ENCODE data around the gene NEDD4L.
"Not testable (repeated sequence)": the region's sequence is repeated elsewhere in the genome, so short reads cannot be mapped to it uniquely, and the experiment has no call there.

Gene NEDD4L

DNA sequence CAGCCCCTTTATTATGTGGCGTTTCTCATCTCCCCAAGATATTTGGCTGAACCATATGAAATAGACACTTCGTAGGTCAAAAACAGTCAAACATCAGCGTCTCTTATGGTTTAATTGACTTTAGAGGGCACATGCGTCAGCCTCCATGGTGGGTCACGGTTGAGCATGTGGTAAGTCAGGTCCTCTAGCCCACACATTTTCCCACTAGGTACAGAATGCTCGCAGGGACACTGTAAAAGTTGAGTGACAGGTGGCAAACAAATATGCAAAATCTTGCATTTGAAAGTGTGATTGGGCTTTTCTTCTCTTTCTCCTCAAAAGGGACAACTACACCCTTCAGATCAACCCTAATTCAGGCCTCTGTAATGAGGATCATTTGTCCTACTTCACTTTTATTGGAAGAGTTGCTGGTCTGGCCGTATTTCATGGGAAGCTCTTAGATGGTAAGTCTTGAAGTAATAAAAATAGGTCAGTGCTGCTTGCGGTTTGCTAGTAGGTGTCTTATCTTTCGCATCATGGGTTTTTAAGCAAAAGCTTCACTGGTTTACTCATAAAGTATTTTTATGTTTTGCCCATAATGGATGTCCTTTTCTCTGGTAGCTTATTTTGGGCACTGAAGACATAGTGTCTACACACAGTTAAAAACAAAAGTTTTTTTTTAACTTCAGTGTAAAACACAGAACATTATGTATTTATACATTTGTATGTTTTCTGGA lies 323.6 kb downstream of the NEDD4L start:
- no peak for DNase-seq (ENCODE audit: low read depth, low spot score)

DNA sequence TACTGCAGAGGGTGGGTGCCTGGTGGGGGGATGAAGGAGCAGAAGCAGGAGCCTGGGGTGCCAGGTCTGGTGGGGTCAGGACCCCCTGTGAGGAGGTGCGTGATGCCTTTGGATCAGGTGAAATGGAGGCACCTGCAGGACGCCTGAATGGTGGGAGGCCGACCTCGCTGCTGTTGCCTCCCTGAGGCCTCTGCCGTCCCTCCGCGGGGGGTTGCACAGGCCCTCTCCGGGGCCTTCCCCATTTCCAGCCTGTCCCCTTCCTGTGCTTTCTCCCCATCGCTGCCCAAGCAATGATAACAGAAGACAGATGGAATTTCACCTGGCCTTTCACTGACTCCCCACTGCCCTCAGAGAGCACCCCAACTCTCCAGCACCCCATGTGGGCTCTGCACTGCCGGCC lies 325.6 kb downstream of the NEDD4L start:
- DNase-seq (ENCODE audit: low read depth, low spot score), result no peak

DNA sequence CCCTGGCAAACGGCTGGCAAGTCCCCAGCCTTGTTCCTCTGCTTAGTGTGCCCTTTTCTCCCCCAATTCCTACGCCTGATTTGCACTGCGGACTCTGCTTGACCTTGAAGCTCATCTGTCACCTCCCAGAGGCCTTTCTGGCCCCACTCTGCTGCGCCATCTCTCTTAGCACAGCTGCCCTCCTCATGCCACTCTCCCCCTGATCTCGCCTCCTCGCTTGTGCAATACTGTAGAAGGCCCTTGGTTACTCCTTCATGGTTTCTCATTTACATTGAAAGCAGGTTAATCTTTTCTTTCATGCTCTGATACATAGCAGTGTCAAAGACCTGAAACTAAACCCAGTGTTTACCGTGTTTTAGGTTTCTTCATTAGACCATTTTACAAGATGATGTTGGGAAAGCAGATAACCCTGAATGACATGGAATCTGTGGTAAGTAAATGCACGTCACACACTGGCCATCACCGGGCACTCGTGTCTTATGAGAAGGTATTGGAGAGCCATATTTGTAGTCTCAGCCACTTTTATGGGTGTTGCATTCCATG lies 326.1 kb downstream of the NEDD4L start:
- no peak for DNase-seq (ENCODE audit: low read depth, low spot score)

DNA sequence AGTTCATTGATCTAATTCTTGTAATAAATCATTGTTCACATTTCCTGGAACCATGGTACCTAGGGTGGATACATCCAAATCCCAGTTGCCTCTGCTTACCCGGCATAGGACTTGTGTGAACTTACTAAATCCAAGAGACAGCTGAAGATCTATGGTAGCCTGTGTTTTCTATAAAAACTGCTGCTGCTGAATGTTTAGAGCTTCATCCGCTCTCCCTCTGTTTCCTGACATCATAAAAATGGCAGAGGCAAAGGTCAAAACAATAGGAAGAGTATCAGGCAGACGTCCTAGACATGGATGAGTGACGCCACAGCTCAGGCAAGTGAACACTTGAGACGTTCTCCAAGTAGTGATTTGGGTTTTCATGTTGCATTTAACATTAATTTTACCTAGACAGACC lies 326.6 kb downstream of the NEDD4L start:
- DNase-seq (ENCODE audit: low read depth, low spot score), result no peak

DNA sequence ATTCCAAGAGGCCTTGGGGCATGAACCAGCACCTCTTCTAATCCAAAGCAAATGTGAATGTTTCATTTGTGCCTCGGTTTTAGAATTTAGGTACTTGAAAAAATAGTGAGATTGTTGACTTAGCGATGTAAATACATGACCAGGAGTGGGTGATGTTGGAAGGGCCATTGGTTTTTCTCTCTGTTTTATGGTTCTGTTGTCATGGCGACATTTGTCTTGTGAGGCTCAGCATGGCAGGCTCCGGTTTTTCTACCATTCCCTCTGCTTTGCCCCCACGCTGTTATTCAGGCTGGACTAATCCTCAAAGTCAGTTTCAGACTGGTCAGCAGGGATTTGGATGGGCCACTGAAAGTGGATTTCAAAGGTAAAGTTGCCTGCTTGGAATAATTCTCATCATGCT lies 329.5 kb downstream of the NEDD4L start:
- DNase-seq (ENCODE audit: low read depth, low spot score), result no peak

DNA sequence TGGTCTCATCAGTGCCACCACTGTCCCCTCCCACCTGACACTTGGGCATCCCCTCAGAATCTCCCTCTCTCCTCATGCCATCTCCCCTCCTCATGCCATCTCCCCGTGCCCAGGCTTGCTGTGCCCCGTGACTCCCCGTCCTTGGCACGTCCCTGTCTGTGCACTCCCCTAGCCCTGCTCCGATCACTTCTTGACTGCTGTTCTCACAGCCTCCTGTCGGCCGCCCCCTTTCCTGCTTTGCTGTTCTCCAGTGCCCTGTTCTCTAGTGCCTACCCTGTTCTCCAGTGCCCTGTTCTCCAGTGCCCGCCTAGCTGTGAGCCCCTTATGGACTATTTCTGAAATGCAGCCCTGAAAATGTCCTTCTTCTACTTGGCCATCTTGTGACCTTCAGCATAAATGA lies 331.0 kb downstream of the NEDD4L start:
- DNase-seq (ENCODE audit: low read depth, low spot score), result no peak

DNA sequence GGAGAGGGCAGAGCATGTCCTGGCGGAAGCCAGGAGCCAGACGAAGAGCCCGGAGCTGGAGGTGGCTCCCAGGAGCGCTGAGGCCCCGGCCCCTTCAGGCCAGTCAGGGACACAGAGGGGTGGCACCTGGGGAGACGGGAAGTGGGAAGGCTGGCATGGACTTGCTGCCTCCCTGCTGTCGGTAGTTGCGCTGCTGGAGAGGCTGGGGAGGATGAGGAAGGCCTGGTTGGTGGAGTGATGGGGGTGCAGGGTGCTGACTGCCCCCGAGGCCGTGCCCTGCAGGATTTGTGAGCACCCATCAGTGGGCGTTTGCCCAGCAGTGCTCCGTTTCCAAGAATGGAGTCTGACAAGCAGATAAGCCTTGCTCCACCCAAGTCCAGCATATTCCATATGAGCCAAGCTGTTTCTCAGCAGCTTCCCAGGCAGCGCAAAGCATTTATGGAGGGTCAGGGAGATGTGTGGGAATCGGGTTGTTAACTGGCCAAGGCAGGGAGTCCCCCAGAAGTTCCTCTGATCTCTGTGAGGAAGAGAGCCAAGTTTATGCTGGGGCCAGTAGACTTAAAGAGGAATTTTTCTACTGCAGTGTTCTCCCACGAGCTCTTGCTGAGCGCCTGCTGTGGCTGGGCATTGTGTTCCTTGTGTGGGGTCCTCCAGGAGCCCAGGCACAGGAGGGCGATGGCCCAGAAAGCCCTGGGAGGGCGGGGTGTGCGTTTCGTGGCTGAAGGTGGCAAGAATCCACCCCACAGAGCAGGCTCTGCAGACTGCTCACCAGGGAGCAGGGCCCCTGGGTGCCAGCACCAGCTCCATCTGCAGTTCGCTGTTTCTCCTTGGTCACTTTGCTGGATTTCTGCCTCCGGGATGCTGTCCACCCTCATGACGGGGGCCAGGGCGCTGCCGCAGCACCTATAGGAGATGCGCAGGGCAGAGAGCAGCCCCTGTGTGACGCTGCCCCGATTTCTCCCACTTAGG lies 334.7 kb downstream of the NEDD4L start:
- DNase-seq (ENCODE audit: low read depth, low spot score), result no peak

DNA sequence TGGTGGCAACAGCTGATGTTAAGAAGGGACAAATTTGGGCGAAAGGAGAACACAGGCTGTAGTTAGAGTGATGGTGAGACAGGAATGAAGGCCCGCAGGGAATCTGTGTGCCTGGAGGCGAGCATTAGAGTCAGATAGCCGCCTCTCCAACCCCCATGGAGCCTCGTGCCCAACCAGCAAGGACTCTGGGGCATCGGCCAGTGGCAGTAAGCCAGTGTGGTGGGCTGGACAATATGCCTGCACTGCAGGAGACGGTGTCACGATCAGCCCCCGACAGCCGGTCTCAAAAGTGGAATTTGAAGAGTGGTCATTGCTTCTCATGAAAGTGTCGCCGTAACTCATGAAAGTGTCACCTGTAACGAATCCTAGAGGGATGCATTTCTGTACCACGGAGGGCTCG lies 335.4 kb downstream of the NEDD4L start:
- no peak for DNase-seq (ENCODE audit: low read depth, low spot score)

DNA sequence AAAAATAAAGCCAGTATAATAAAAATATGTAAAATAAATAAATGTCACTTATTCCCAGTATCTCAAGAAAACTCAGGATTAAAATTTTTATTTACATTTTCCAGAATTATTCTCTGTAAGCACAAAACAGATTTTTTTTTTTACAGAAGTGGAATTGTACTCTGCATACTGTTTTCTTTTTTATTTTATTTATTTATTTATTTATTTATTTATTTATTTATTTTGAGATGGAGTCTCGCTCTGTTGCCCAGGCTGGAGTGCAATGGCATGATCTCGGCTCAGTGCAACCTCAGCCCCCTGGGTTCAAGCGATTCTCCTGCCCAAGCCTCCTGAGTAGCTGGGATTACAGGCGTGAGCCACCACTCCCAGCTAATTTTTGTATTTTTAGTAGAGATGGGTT lies 336.1 kb downstream of the NEDD4L start:
- not testable (repeated sequence) for DNase-seq (ENCODE audit: low read depth, low spot score)

DNA sequence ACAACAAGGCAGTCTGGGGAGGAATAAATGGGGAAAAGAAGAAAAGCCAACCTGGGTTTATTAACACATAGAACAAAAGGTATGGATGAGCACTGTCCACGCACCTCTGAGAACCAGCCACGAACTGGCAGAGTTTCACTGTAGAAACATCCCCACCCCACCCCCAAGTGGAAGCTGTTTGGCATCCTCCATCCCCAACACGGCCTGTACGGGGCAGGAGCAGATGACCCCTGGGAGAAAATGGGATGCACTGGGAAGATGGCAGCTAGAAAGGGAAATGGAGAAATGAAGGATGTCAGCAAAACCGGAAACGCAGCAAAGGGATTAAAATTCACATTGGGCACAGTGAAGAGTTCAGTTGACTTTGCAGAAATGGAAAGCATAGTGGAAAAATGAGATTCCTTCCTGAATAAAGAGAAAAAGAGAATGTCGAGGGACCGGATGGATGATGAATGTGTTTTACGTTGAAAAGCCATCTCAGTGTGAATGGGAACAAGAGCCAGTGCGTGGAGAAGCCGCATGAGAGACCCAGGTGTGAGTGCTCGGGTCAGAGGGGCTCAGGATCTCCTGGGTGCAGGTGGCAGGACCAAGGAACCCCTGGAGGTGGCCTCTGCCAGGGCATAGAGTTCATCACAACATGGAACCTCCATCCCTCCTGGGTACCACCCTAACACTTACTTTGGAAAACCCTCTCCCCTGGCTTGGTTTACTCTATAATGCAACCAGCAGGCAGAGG lies 337.8 kb downstream of the NEDD4L start:
- no peak for DNase-seq (ENCODE audit: low read depth, low spot score)

DNA sequence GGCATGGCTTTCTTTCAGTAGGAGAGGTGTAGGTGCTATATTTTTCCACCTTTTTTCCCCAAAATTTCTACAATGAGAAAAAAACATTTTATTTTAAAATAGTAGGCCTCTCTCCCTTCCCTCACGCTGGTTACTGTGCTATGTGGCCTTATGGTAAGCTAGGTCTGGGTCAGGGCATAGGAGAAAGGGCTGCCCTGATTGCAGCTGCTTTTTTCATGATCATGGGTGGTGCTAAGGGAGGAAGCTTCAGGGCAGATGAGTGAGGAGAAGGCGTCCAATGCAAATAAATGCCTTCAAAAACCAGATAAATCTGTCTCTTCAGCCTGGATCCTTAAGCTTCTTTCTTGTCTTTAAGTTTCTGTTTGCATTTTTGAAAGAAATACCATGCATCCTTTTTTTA lies 338.4 kb downstream of the NEDD4L start:
- no peak for DNase-seq (ENCODE audit: low read depth, low spot score)

DNA sequence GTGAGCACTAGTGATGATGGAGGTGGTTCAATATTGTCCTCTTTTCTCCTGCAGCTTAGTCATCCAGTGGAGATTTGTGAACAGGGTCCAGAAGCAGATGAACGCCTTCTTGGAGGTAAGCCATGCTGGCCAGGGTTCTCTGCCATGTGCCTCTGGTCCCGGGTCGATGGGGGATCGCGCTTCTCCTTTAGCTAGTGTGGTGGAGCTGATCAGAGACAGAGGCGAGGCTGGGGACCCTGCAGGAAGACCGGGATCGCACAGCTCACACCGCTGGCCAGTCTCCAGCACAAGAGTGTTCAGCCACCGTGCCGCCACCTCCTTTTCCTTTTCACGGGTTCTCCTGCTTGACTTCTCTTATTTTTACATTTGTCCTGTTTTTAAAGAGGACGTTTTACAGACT lies 341.4 kb downstream of the NEDD4L start:
- DNase-seq (ENCODE audit: low read depth, low spot score), result no peak

DNA sequence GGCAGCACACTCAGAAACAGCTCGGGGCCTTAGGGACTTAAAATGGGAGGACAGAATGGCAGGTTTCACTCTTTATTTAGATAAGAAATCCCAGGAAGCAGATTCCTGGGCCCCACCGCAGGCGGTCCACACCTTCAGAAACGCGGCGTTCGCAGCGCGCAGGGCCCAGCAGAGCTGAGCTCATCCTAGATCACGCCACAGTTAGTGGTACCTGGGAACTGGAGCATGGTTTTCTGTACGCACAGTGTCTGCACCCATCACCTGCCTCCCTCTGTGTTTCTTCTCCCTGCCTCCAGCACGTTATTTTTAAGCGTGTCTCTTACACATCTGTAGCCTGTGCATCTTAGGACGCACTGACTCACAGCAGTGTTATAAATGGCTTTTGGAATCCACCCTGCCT lies 342.8 kb downstream of the NEDD4L start:
- DNase-seq (ENCODE audit: low read depth, low spot score), result no peak

DNA sequence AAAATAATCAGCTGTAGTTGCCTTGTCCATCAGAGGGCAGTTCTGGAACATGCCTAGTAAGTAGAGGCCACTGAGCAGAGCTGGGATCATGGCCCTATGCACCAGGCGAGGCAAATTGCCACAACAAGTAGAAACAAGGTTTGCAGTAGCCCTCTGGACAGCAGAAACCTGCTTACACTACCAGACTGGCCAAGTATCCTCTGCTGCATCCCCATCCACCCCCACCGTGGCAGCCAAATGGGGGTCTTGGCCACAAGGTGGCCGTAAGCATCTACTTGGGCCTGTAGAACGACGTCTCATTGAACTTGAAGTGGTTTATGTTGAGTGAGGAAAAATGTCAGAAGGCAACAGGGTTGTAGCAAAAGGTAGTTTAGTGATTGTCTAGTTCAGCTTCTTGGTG lies 343.7 kb downstream of the NEDD4L start:
- no peak for DNase-seq (ENCODE audit: low read depth, low spot score)

DNA sequence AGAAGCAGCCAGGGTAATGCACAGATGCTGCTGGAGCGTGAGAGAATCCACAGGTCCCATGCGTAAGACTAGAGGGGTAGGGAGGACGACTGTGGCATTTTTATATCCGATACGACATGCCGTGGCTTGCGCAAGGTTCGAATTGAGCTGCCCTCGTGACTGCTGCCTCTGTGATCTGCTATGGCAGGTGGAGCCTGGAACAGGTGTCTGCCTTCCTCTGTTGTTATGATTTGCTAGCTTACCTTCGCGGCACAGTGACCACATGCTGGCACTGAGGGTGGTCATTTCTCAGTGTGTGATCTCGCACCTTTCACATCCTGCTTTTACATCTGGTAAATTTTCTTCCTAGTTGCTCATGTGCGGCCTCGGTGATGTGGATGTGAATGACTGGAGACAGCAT lies 344.7 kb downstream of the NEDD4L start:
- DNase-seq (ENCODE audit: low read depth, low spot score), result no peak

DNA sequence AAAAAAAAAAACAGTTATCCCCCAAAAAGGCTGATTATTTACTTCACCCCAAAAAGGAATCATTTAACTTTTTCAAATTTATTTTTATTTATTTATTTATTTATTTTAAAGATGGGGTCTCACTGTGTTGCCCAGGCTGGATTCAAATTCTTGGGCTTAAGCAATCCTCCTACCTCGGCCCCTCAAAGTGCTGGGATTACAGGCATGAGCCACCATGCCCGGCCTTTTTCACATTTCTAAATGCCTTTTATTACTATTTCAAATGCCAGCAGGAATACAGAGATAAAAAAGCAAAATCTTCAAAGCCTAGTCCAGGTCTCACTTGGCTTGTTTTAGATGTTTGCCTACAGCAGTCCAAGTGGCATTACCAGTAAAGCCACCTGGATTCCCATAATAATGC lies 345.7 kb downstream of the NEDD4L start:
- no peak for DNase-seq (ENCODE audit: low read depth, low spot score)

DNA sequence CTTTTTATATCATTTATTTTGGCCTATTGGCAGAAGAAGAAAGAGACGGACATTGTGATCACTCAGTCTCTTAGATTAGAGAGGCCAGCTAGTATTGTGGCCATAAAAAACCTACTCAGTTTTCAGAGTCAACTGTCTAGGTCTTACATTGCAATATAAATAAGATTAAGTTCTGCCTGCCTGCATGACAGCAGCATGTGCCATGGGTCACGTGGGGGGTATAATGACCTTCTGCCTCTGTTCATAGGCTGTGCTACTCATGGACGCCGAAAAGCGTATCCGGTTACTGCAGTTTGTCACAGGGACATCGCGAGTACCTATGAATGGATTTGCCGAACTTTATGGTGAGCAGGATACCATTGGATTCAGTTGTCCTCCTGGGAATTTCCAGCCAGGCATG lies 346.4 kb downstream of the NEDD4L start:
- no peak for DNase-seq (ENCODE audit: low read depth, low spot score)

DNA sequence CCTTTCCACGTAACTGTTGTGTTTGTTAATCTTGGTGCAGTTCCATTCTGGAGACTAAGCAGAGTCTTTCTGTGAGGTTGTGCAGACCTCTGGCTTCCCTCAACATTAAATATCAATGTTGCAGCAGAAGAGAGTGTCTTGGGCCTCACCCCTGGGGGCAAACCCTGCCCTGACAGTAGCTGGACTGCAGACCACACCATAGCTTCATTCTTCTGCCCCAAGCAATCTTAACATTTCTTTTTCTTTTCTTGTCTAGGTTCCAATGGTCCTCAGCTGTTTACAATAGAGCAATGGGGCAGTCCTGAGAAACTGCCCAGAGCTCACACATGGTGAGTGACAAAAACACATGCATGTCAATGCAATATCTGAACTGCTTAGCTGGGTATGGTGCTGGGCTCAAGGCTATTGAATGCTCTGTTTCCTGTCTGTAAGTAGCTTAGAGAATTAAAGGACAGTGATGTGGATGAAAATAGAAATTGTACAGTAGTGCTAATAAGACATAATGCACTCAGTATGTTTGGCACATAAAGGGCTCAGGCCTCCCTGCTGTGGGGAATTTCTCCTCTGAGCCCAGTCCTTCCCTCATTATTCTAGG lies 347.3 kb downstream of the NEDD4L start:
- no peak for DNase-seq (ENCODE audit: low read depth, low spot score)

DNA sequence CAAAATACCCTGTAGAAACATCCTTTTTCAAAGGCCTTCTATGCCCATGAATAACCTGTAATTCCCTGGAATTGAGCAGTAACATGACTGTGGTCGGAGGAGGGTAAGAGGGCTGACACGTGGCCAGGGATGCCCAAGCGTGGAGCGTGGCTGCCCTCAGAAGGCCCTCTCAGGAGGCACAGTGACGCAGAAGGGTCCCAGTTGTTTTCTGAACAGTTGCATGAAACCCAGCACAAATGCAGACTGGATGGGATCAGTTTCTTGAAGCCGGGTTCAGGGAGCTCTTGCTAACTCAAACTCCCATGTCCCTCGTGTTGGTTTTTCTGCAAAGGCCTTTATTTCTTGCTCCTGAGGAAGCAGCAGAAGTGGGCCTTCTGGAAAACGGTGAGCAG lies 347.9 kb downstream of the NEDD4L start:
- no peak for DNase-seq (ENCODE audit: low read depth, low spot score)

DNA sequence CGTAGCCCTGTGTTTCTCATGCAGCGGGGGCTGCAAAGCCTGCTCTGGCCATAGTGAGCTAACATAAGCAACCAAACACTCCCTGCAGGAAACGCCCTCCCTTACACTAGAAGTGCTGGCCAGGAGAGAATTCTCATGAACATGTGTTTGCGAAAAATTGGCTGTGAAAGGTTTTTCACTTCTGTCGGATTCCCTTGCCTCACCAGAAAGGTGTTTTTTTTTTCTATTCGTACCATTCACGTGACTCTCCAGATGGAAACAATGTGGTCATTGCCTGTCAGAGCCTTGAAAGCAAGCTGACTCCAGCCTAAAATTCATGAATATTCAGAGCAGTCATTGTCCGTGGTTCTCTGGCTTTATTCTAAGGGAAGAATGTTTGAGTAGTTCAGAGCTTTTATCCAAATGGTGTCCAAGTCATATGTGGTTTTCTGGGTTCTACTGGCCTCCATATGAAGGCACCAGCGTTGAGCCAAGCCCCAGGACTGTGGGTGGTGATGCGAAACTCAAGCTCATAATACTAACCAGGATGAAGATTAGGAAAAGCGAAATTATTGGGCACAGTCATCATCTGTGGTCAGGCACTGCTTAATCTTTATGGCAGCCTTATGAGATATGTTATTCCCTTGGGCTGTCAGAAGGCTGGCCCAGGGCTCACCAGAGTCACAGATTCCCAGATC lies 348.4 kb downstream of the NEDD4L start:
- no peak for DNase-seq (ENCODE audit: low read depth, low spot score)

DNA sequence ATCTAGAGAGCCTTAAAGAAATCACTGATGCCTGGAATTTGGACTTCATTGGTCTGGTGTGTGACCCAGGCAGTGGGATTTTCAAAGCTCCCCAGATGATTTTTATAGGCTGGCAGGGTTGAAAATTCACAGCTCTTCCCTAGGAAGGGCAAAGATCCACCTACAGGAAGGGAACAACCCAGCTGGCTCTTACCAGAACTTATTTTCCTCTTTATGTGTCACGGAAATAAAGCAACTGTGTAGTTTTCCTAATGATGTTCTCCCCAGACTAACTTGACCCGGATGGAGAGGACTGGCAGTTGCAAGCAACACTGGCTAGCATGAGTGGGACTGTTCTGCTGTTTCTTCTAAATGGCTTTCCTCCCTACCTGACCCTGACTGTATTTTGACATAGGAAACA lies 349.3 kb downstream of the NEDD4L start:
- no peak for DNase-seq (ENCODE audit: low read depth, low spot score)
